ENCODE results near the gene TTC33. TPM values are rescaled to one million over a fixed set of nuclear protein-coding genes. Genes with fewer than 3 reads are reported as not detected.
"Not testable (repeated sequence)": the region's sequence is repeated elsewhere in the genome, so short reads cannot be mapped to it uniquely, and the experiment has no call there.

TTC33 gene
- total RNA-seq, 4 donors from 2014 or later, result 18.8 to 123 (median 39.7) TPM

DNA sequence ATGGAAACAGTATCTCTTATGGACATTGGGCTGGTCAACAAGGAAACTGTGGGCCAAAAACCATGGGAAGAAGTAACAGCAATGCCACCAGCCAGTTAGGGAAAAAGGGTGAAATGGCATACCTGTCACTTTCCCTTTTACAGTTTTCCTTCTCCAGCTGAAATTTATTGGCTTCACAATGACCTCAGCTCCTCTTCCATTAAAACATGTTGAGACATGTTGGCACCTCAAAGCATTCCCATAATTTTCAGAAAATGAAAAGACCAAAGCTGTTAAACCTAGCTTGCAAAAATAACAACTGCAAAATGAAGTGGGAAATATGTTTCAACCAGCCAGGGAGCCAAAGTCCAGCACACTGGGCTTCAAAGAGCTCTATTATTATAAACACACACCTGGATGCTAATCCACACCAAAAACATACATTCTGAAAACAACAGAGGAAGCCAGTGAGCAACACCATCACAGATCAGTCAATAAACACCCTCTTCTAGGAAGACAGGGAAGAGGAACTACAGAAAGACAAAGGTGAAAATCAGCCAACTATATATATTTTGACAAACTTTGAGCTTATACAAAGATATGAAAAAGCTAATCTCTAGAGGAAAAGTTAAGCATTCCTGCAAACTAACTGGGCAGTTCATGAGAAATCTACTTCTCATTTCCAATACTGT, 154.4 kb downstream of the TTC33 start:
- Histone ChIP-seq H3K27me3 (no peaks in the 10 kb centered on the region), H3K9me3 (no peaks in the 10 kb centered on the region), H3K36me3 (no peaks in the 10 kb centered on the region), H3K27ac (no peak overlapping the region), H3K4me1 (no peaks in the 10 kb centered on the region), H3K4me3 (no peak overlapping the region)
- no peak for DNase-seq
- intact Hi-C loops (cut with DNase I; ENCODE audit: low total_unique reads), result no loop called here
- TF ChIP-seq, protein P1, sequence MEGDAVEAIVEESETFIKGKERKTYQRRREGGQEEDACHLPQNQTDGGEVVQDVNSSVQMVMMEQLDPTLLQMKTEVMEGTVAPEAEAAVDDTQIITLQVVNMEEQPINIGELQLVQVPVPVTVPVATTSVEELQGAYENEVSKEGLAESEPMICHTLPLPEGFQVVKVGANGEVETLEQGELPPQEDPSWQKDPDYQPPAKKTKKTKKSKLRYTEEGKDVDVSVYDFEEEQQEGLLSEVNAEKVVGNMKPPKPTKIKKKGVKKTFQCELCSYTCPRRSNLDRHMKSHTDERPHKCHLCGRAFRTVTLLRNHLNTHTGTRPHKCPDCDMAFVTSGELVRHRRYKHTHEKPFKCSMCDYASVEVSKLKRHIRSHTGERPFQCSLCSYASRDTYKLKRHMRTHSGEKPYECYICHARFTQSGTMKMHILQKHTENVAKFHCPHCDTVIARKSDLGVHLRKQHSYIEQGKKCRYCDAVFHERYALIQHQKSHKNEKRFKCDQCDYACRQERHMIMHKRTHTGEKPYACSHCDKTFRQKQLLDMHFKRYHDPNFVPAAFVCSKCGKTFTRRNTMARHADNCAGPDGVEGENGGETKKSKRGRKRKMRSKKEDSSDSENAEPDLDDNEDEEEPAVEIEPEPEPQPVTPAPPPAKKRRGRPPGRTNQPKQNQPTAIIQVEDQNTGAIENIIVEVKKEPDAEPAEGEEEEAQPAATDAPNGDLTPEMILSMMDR (IDR thresholded peaks at IDR 0.05), result no peak
- no peak for TF ChIP-seq POLR2A (IDR thresholded peaks at IDR 0.05)

DNA sequence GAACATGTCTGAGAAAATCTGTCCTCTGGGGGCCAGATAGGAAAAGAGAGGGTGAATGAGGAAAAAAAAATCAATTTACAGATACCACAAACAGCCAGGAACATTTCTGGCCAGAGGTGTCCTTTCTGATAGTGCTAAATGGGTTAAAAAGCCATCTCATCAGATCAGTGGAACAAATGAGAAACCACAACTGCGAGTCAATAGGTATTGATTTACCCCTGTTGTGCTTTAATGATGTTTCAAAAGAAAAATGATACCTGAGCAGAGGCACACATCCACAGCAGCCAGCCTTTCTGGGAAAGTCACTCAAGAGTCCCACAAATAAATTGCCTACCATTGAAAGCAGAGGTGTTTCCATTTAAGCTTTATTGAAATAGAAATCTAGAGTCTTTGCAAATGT, 155.4 kb downstream of the TTC33 start:
- no peaks in the 10 kb centered on the region for H3K4me1 ChIP-seq
- TF ChIP-seq, protein P1 (IDR thresholded peaks at IDR 0.05), result no peak
- no peak for TF ChIP-seq POLR2A (IDR thresholded peaks at IDR 0.05)
- no peaks in the 10 kb centered on the region for H3K9me3 ChIP-seq
- H3K4me3 ChIP-seq, result no peak overlapping the region
- intact Hi-C loops (cut with DNase I; ENCODE audit: low total_unique reads), result no loop called here
- no peak for DNase-seq
- no peaks in the 10 kb centered on the region for H3K27me3 ChIP-seq
- H3K27ac ChIP-seq, result no peak overlapping the region
- no peaks in the 10 kb centered on the region for H3K36me3 ChIP-seq

DNA sequence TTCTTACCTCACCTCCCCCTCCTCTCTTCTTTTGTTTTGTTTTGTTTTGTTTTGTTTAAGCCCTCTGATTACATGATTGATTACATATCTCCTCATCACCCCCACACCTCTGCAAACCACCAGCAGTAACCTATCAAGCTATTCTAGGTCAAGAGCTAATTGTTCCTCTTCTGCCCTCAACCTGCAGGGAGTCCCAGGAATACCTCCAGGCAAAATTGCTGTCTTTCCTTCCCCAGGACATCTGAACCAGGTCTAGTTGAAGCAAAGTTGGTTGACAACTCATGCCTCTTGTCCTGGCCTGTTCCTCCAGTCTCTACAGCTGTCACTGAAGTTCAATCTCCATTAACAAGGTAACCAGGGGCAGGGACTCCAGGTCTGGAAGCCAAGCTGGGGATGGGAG, 156.1 kb downstream of the TTC33 start:
- no peak overlapping the region for H3K27ac ChIP-seq
- TF ChIP-seq POLR2A (IDR thresholded peaks at IDR 0.05), result no peak
- no peaks in the 10 kb centered on the region for H3K9me3 ChIP-seq
- no peaks in the 10 kb centered on the region for H3K4me1 ChIP-seq
- no peak for DNase-seq
- H3K4me3 ChIP-seq, result no peak overlapping the region
- intact Hi-C loops (cut with DNase I; ENCODE audit: low total_unique reads), result no loop called here
- H3K27me3 ChIP-seq, result no peaks in the 10 kb centered on the region
- H3K36me3 ChIP-seq, result no peaks in the 10 kb centered on the region

DNA sequence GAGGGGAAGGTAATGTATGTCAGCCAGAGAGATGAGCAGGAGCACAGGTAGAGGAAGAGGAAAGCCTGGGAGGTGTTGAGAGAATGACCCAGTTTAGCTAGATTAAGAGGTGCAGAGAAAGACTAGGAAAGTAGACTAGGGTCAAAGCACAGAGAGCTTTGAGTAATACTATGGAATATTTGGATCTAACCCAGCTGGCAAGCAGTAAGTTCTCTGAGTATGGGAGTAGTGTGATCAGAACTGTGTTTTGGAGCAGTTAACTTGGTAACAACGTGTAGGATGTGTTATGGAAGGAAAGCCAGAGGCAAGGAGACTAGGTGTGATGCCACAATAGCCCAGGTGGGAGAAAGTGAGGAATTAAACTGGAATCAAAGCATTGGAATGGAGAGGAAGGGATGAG, 160.9 kb downstream of the TTC33 start:
- TF ChIP-seq, protein P1 (IDR thresholded peaks at IDR 0.05), result no peak
- TF ChIP-seq POLR2A (IDR thresholded peaks at IDR 0.05), result no peak
- H3K27me3 ChIP-seq, result no peaks in the 10 kb centered on the region
- no peak for DNase-seq
- intact Hi-C loops (cut with DNase I; ENCODE audit: low total_unique reads), result no loop called here
- H3K27ac ChIP-seq, result no peak overlapping the region
- H3K4me3 ChIP-seq, result no peak overlapping the region
- no peaks in the 10 kb centered on the region for H3K9me3 ChIP-seq
- H3K36me3 ChIP-seq, result no peaks in the 10 kb centered on the region
- no peaks in the 10 kb centered on the region for H3K4me1 ChIP-seq

DNA sequence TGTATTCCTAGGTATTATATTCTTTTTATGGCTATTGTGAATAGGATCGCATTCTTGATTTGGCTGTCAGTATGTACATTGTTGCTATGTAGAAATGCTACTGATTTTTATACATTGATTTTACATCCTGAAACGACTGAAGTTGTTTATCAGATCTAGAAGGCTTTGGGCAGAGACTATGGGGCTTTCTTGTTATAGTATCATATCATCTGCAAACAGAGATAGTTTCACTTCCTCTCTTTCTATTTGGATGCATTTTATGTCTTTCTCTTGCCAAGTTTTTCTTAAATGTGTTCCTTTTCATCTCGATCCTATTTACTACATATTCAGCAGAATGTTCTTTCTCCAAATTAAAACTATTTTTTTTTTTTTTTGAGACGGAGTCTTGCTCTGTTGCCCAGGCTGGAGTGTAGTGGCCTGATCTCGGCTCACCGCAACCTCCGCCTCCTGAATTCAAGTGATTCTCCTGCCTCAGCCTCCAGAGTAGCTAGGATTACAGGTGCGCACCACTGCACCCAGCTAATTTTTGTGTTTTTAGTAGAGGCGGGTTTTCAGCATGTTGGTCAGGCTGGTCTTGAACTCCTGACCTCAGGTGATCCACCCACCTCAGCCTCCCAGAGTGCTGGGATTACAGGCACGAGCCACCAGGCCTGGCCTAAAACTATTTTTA, 163.9 kb downstream of the TTC33 start:
- H3K36me3 ChIP-seq; intact Hi-C loops (cut with DNase I; ENCODE audit: low total_unique reads); H3K27ac ChIP-seq: not testable (repeated sequence)

DNA sequence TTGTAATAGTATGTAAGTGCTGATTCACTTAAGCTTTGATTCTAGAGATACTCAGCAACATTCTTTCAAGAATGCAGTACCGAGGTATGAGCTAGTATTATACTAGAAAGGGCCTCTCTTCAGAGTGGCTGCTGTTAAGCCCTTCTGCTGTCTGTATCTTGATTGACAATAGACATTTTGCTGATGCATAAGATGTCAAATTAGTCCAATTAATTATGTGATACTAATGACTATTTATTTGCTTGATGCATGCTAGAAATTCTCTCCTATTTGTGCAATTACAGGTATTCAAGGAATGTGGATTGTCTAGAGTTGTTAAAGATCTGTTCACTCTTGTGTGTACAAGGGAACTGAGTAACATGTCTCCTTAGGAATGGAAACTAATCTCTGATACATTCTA, 168.4 kb downstream of the TTC33 start:
- no peak for DNase-seq
- Histone ChIP-seq H3K9me3 (no peaks in the 10 kb centered on the region), H3K27ac (no peak overlapping the region), H3K4me3 (no peak overlapping the region), H3K36me3 (no peaks in the 10 kb centered on the region), H3K27me3 (no peaks in the 10 kb centered on the region), H3K4me1 (no peaks in the 10 kb centered on the region)
- TF ChIP-seq POLR2A (IDR thresholded peaks at IDR 0.05), result no peak
- TF ChIP-seq, protein P1 (IDR thresholded peaks at IDR 0.05), result no peak
- intact Hi-C loops (cut with DNase I; ENCODE audit: low total_unique reads), result no loop called here

More for the DNA sequence above, 163.9 kb downstream of the TTC33 start:
- H3K4me3 ChIP-seq, H3K27me3 ChIP-seq, H3K4me1 ChIP-seq, H3K9me3 ChIP-seq, DNase-seq: not testable (repeated sequence)
